CD4-positive, alpha-beta memory T cell (primary cell): Measurements from ENCODE around the gene MXD1. TPM values are rescaled to one million over a fixed set of nuclear protein-coding genes. Genes with fewer than 3 reads are reported as not detected.

ENCODE experiments used
- CTCF ChIA-PET: fragments of 350-600 bp; sonication (Branson Sonifier 250); formaldehyde crosslinking; loops from one replicate; lab custom pipeline; 2021; ENCODE audit warnings: inconsistent platforms; ENCODE audit not compliant: partially characterized antibody; lab: Charles Lee
- POLR2A ChIA-PET: fragments of 350-600 bp; sonication (Branson Sonifier 250); formaldehyde crosslinking; loops from one replicate; lab custom pipeline; 2021; ENCODE audit not compliant: partially characterized antibody; lab: Charles Lee
- DNase-seq, 5 donors: peaks; one replicate each; pipeline versions ENCODE4 v3.0.0 to v3.0.0-alpha.2; 2020 to 2022; ENCODE audit warnings: mixed read lengths in 1 of 5
- H3K27ac ChIP-seq: one replicate; pipeline ENCODE4 v1.7.0; 2013; ENCODE audit warnings: low read depth, low read length
- H3K27me3 ChIP-seq: 2 replicates; pipeline ENCODE4 v1.7.0; 2013; ENCODE audit warnings: mild to moderate bottlenecking, low read length, moderate library complexity; ENCODE audit not compliant: insufficient read depth
- H3K36me3 ChIP-seq: 2 replicates; pipeline ENCODE4 v1.7.0; 2013; ENCODE audit warnings: mild to moderate bottlenecking, low read length, moderate library complexity; ENCODE audit not compliant: insufficient read depth
- H3K4me1 ChIP-seq: 2 replicates; pipeline ENCODE4 v1.7.0; 2013; ENCODE audit warnings: mild to moderate bottlenecking, low read length, moderate library complexity; ENCODE audit not compliant: insufficient read depth
- H3K4me3 ChIP-seq, 2 donors: one replicate each; pipeline ENCODE4 v1.7.0; 2013; ENCODE audit warnings: low read length in 2 of 2, mild to moderate bottlenecking in 1 of 2
- H3K9me3 ChIP-seq, 2 donors: one replicate each; pipeline ENCODE4 v1.7.0; 2013; ENCODE audit warnings: low read length in 2 of 2, control low read depth in 1 of 2; ENCODE audit not compliant: control insufficient read depth in 1 of 2
- H3K27ac Mint-ChIP-seq, 7 donors: one replicate each; pipeline ENCODE4 v1.8.0; 2020 to 2021; ENCODE audit warnings: mixed read lengths in 7 of 7, mild to moderate bottlenecking in 6 of 7, inconsistent platforms in 3 of 7, moderate library complexity in 3 of 7
- H3K27me3 Mint-ChIP-seq, 2 donors: one replicate each; pipeline ENCODE4 v1.8.0; 2020 to 2021; ENCODE audit warnings: mixed read lengths in 2 of 2
- H3K36me3 Mint-ChIP-seq, 2 donors: one replicate each; pipeline ENCODE4 v1.8.0; 2020 to 2021; ENCODE audit warnings: mixed read lengths in 2 of 2, inconsistent platforms in 1 of 2, mild to moderate bottlenecking in 1 of 2
- H3K4me1 Mint-ChIP-seq, 4 donors: one replicate each; pipeline ENCODE4 v1.8.0; 2020 to 2021; ENCODE audit warnings: mixed read lengths in 4 of 4, mild to moderate bottlenecking in 1 of 4
- H3K4me3 Mint-ChIP-seq, 8 donors: one replicate each; pipeline ENCODE4 v1.8.0; 2020 to 2021; ENCODE audit warnings: mixed read lengths in 8 of 8, mild to moderate bottlenecking in 7 of 8, moderate library complexity in 6 of 8, inconsistent platforms in 3 of 8
- H3K9me3 Mint-ChIP-seq, 8 donors: one replicate each; pipeline ENCODE4 v1.8.0; 2020 to 2021; ENCODE audit warnings: mixed read lengths in 8 of 8, mild to moderate bottlenecking in 5 of 8, inconsistent platforms in 3 of 8, moderate library complexity in 1 of 8
- intact Hi-C: fragments of 100-400 bp; cut with micrococcal nuclease; formaldehyde crosslinking; loops from one replicate; pipeline ENCODE4 v1.15.1; 2023
- polyA plus RNA-seq, 2 donors: library from polyadenylated mRNA; unstranded; fragments of 300-500 nt; fragmentation: Illumina TruSeq; gene quantifications; one replicate each; pipeline ENCODE4 v1.2.3, GENCODE V29; 2021
- total RNA-seq, 2 experiments: library from RNA; stranded (reverse); gene quantifications; one replicate each; pipeline ENCODE4 v1.2.3, GENCODE V29; 2021

The MXD1 gene
- total and polyA plus RNA-seq, 4 experiments from 2014 or later = 4.7 to 17.2 (median 12.4) TPM

- DNase-seq = no peak
- no peaks in the 10 kb centered on the region for H3K27me3 Mint-ChIP-seq
- peaks cover 24 to 36% (median 31%) of the 10 kb centered on the region in 4 donors for H3K4me1 Mint-ChIP-seq
- H3K36me3 Mint-ChIP-seq = peaks cover 14 to 30% of the 10 kb centered on the region in 2 donors
- ChIA-PET POLR2A (interaction anchor here (0.8 to 5.7 kb wide), 5 partner anchors 30 to 246 kb away, joined by 3 to 40 read pairs (median 12); partner anchors contain the start of genes C2orf42, MXD1 and PCBP1), CTCF (interaction anchor here (1.8 to 2.6 kb wide), 2 partner anchors 124 to 126 kb away, joined by 6 to 8 read pairs; no protein-coding TSS in a partner anchor)
- Histone ChIP-seq H3K4me1 (peaks cover 26% of the 10 kb centered on the region), H3K4me3 (no peak overlapping the region), H3K27ac (no peak overlapping the region), H3K9me3 (no peaks in the 10 kb centered on the region), H3K27me3 (no peaks in the 10 kb centered on the region), H3K36me3 (no peaks in the 10 kb centered on the region)
- no peak overlapping the region for H3K4me3 Mint-ChIP-seq
- no peaks in the 10 kb centered on the region for H3K9me3 Mint-ChIP-seq
- peak overlapping the region in 5 of 7 donors; percentile 35 to 67 (median 50) for H3K27ac Mint-ChIP-seq
- intact Hi-C loops = loop anchor here (10.0 kb wide), 1 partner anchor 200 kb away; no protein-coding TSS in a partner anchor
Measured at GRCh38 chr2:69944756-69945155, 29.8 kb downstream of the MXD1 start.

- peak overlapping the region; percentile 39 for H3K27ac ChIP-seq
- Mint-ChIP-seq H3K4me3 (peak overlapping the region in 6 of 8 donors; percentile 46 to 82 (median 65)), H3K4me1 (peaks cover 24 to 36% (median 31%) of the 10 kb centered on the region in 4 donors), H3K27ac (peak overlapping the region; percentile 81 to 96 (median 90)), H3K36me3 (peaks cover 9 to 23% of the 10 kb centered on the region in 2 donors), H3K27me3 (no peaks in the 10 kb centered on the region), H3K9me3 (no peaks in the 10 kb centered on the region)
- H3K9me3 ChIP-seq = no peaks in the 10 kb centered on the region
- ChIA-PET CTCF (interaction anchor here (1.8 to 2.6 kb wide), 3 partner anchors 124 to 198 kb away, joined by 6 to 9 read pairs (median 8); no protein-coding TSS in a partner anchor), POLR2A (interaction anchor here (0.8 to 5.7 kb wide), 10 partner anchors 12 to 245 kb away, joined by 3 to 40 read pairs (median 12); partner anchors contain the start of genes C2orf42, MXD1 and PCBP1)
- no peak overlapping the region for H3K4me3 ChIP-seq
- H3K4me1 ChIP-seq = peaks cover 26% of the 10 kb centered on the region
- H3K36me3 ChIP-seq = no peaks in the 10 kb centered on the region
- H3K27me3 ChIP-seq = no peaks in the 10 kb centered on the region
- DNase-seq = no peak
- intact Hi-C loops = loop anchor here (10.0 kb wide), 1 partner anchor 199 kb away; no protein-coding TSS in a partner anchor
Measured at GRCh38 chr2:69945441-69945840, 30.5 kb downstream of the MXD1 start.

- no peak for DNase-seq
- ChIA-PET POLR2A (interaction anchor here (0.6 to 5.7 kb wide), 14 partner anchors 9 to 509 kb away, joined by 3 to 40 read pairs (median 10); partner anchors contain the start of genes C2orf42, MXD1, NFU1 and PCBP1), CTCF (interaction anchor here (0.8 to 2.6 kb wide), 5 partner anchors 32 to 197 kb away, joined by 4 to 9 read pairs (median 5); no protein-coding TSS in a partner anchor)
- Mint-ChIP-seq H3K4me3 (peak overlapping the region in 6 of 8 donors; percentile 47 to 82 (median 68)), H3K4me1 (peaks cover 24 to 36% (median 31%) of the 10 kb centered on the region in 4 donors), H3K9me3 (no peaks in the 10 kb centered on the region), H3K36me3 (peaks cover 5 to 18% of the 10 kb centered on the region in 2 donors), H3K27me3 (no peaks in the 10 kb centered on the region), H3K27ac (peak overlapping the region; percentile 87 to 96 (median 90))
- Histone ChIP-seq H3K27ac (peak overlapping the region; percentile 39), H3K36me3 (no peaks in the 10 kb centered on the region), H3K4me1 (peaks cover 26% of the 10 kb centered on the region), H3K9me3 (no peaks in the 10 kb centered on the region), H3K4me3 (peak overlapping the region in 1 of 2 donors; percentile 21), H3K27me3 (no peaks in the 10 kb centered on the region)
- intact Hi-C loops = loop anchor here (10.0 kb wide), 1 partner anchor 199 kb away; no protein-coding TSS in a partner anchor
Measured at GRCh38 chr2:69945941-69946340, 31.0 kb downstream of the MXD1 start.

- Histone ChIP-seq H3K4me1 (peaks cover 26% of the 10 kb centered on the region), H3K4me3 (peak overlapping the region in 1 of 2 donors; percentile 21)
- peaks cover 24 to 36% (median 31%) of the 10 kb centered on the region in 4 donors for H3K4me1 Mint-ChIP-seq
Measured at GRCh38 chr2:69946351-69947324, 31.7 kb downstream of the MXD1 start.

GRCh38 chr2:69947325-69947931 lies 32.5 kb downstream of the MXD1 start:
- Mint-ChIP-seq H3K27me3 (peaks cover 0 to 2% of the 10 kb centered on the region in 2 donors), H3K9me3 (no peaks in the 10 kb centered on the region), H3K27ac (peak overlapping the region in 6 of 7 donors; percentile 88 to 96 (median 92)), H3K36me3 (peaks cover 5 to 6% of the 10 kb centered on the region in 2 donors), H3K4me1 (peaks cover 24 to 36% (median 31%) of the 10 kb centered on the region in 4 donors), H3K4me3 (no peak overlapping the region)
- POLR2A ChIA-PET = interaction anchor here (1.4 to 5.7 kb wide), 8 partner anchors 33 to 196 kb away, joined by 5 to 40 read pairs (median 12); partner anchors contain the start of genes MXD1 and PCBP1
- CTCF ChIA-PET = interaction anchor here (1.0 to 2.6 kb wide), 5 partner anchors 16 to 196 kb away, joined by 3 to 9 read pairs (median 5); no protein-coding TSS in a partner anchor
- H3K4me1 ChIP-seq = peaks cover 26% of the 10 kb centered on the region
- DNase-seq = peak in 1 of 5 donors; percentile 14
- no peaks in the 10 kb centered on the region for H3K27me3 ChIP-seq
- no peaks in the 10 kb centered on the region for H3K36me3 ChIP-seq
- H3K4me3 ChIP-seq = no peak overlapping the region
- intact Hi-C loops = loop anchor here (10.0 kb wide), 1 partner anchor 197 kb away; no protein-coding TSS in a partner anchor
- no peaks in the 10 kb centered on the region for H3K9me3 ChIP-seq
- H3K27ac ChIP-seq = peak overlapping the region; percentile 39

More at GRCh38 chr2:69946351-69947324, 31.7 kb downstream of the MXD1 start:
- peaks cover 5 to 14% of the 10 kb centered on the region in 2 donors for H3K36me3 Mint-ChIP-seq
- no peaks in the 10 kb centered on the region for H3K9me3 Mint-ChIP-seq
- H3K27ac Mint-ChIP-seq = peak overlapping the region; percentile 87 to 96 (median 90)
- Histone ChIP-seq H3K36me3 (no peaks in the 10 kb centered on the region), H3K27me3 (no peaks in the 10 kb centered on the region), H3K27ac (peak overlapping the region; percentile 39), H3K9me3 (no peaks in the 10 kb centered on the region)
- ChIA-PET CTCF (interaction anchor here (0.8 to 2.6 kb wide), 7 partner anchors 15 to 196 kb away, joined by 3 to 9 read pairs (median 5); no protein-coding TSS in a partner anchor), POLR2A (interaction anchor here (0.6 to 5.7 kb wide), 13 partner anchors 10 to 509 kb away, joined by 3 to 40 read pairs (median 10); partner anchors contain the start of genes C2orf42, MXD1, NFU1 and PCBP1)
- DNase-seq = peak; percentile 50 to 79 (median 64)
- no peaks in the 10 kb centered on the region for H3K27me3 Mint-ChIP-seq
- intact Hi-C loops = loop anchor here (10.0 kb wide), 1 partner anchor 198 kb away; no protein-coding TSS in a partner anchor
- peak overlapping the region in 7 of 8 donors; percentile 47 to 82 (median 64) for H3K4me3 Mint-ChIP-seq
